ENCODE measurements around the gene JOSD2. TPM values are rescaled to one million over a fixed set of nuclear protein-coding genes. Genes with fewer than 3 reads are reported as not detected.

Gene JOSD2
- total RNA-seq, 1 donor: 22.9 TPM

- no peak for DNase-seq (ENCODE audit: low read depth)
- H3K4me3 ChIP-seq (ENCODE audit: low read depth, low read length): no peak overlapping the region
- TF ChIP-seq, protein P1, sequence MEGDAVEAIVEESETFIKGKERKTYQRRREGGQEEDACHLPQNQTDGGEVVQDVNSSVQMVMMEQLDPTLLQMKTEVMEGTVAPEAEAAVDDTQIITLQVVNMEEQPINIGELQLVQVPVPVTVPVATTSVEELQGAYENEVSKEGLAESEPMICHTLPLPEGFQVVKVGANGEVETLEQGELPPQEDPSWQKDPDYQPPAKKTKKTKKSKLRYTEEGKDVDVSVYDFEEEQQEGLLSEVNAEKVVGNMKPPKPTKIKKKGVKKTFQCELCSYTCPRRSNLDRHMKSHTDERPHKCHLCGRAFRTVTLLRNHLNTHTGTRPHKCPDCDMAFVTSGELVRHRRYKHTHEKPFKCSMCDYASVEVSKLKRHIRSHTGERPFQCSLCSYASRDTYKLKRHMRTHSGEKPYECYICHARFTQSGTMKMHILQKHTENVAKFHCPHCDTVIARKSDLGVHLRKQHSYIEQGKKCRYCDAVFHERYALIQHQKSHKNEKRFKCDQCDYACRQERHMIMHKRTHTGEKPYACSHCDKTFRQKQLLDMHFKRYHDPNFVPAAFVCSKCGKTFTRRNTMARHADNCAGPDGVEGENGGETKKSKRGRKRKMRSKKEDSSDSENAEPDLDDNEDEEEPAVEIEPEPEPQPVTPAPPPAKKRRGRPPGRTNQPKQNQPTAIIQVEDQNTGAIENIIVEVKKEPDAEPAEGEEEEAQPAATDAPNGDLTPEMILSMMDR (IDR thresholded peaks at IDR 0.05; ENCODE audit: insufficient read depth, low read depth, low read length): no peak
Measured at GRCh38 chr19:50509366-50509765, 1.6 kb downstream of the JOSD2 start.

GRCh38 chr19:50508843-50509190, 2.2 kb downstream of the JOSD2 start:
- no peak for DNase-seq (ENCODE audit: low read depth)
- H3K4me3 ChIP-seq (ENCODE audit: low read depth, low read length): no peak overlapping the region
- TF ChIP-seq, protein P1 (IDR thresholded peaks at IDR 0.05; ENCODE audit: insufficient read depth, low read depth, low read length): no peak

DNA sequence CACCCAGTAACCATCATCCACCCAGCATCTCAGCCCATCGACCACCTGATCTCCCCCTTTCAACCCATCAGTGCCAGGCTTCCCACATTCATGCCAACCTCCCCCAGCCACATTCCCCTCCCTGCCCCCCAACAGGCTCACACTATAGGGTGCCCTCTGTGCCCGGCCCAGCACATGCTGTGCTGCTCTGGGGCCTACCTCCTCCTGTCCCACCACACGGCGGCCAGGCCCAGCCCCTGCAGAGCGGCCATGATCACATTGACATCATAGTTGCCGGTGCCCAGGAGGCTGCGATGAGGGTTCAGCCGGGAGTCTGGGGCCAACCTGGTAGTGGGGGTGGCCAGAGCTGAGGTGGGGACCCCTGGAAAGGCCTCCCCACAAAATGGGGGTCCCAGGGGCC, 3.6 kb downstream of the JOSD2 start:
- no peak for DNase-seq (ENCODE audit: low read depth)
- TF ChIP-seq, protein P1 (IDR thresholded peaks at IDR 0.05; ENCODE audit: insufficient read depth, low read depth, low read length): no peak
- no peak overlapping the region for H3K4me3 ChIP-seq (ENCODE audit: low read depth, low read length)

- no peak overlapping the region for H3K4me3 ChIP-seq (ENCODE audit: low read depth, low read length)
- no peak for DNase-seq (ENCODE audit: low read depth)
- TF ChIP-seq, protein P1 (IDR thresholded peaks at IDR 0.05; ENCODE audit: insufficient read depth, low read depth, low read length): no peak
Measured at GRCh38 chr19:50506700-50507099, 4.3 kb downstream of the JOSD2 start.

GRCh38 chr19:50505856-50506611, 5.0 kb downstream of the JOSD2 start:
- no peak overlapping the region for H3K4me3 ChIP-seq (ENCODE audit: low read depth, low read length)
- TF ChIP-seq, protein P1 (IDR thresholded peaks at IDR 0.05; ENCODE audit: insufficient read depth, low read depth, low read length): no peak
- DNase-seq (ENCODE audit: low read depth): no peak

DNA sequence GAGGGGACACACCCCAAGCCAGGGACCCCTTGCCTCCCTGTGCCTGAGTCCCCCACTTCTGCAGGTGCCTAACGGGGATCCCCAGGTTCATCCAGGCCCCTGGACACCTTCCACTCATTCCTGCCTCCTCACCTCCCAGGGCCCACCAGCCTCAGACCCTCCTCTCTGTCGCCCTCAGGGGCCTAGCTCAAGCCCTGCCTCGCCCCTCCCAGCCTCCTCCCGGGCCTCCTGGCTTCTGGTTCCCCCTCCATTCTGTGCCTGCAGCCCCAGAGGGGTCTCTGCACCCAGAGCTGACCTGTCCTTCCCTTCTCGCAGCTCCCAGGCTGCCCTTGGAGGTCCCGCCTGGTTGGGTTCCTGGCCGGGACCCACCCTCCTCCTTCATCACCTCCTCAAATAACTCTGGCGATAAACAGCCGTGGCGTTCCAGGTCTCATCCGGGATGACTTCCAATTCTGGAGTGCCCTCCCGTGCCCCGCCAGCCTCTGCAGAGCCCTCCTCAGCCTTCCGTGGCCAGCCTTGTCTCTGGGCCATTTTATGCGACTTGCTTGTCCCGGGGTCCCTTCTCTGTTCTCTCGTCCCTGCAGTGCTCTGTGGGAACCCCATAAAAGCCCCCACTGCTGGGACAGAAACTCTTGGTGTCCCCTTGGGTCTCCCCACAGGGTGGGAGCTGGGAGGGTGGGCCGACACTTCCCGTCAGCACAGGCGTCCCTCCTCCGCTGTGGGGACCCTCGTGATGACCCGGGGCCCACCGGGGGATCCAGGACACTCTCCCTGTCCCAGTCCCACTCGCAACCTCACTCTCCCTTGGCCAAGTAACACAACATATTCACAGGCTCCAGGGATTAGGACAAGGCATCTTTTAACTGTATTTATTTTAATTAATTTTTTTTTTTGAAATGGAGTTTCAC, 9.2 kb downstream of the JOSD2 start:
- TF ChIP-seq, protein P1 (IDR thresholded peaks at IDR 0.05; ENCODE audit: insufficient read depth, low read depth, low read length): no peak

More for the DNA sequence above, 9.2 kb downstream of the JOSD2 start:
- DNase-seq (ENCODE audit: low read depth): no peak
- H3K4me3 ChIP-seq (ENCODE audit: low read depth, low read length): no peak overlapping the region
